Endometrial microvascular endothelial cells (primary cell): ENCODE measurements around the gene CCSER1. TPM values are rescaled to one million over a fixed set of nuclear protein-coding genes. Genes with fewer than 3 reads are reported as not detected.
"Not testable (repeated sequence)": the region's sequence is repeated elsewhere in the genome, so short reads cannot be mapped to it uniquely, and the experiment has no call there.

Experiments
- in situ Hi-C: cut with HindIII; loops from 2 replicates; pipeline ENCODE4 v1.10.0; 2017; ENCODE audit warnings: low sequenced_read_pairs, low pct_unique_long_range_greater_than_20kb; ENCODE audit errors: inconsistent ontology term
- total RNA-seq: library from RNA; depleted of rRNA; stranded (reverse); fragments of >200 nt; gene quantifications from one replicate; pipeline ENCODE4 v1.2.3, GENCODE V29; 2015; ENCODE audit errors: inconsistent ontology term

Gene CCSER1
- total RNA-seq, 1 donor from 2014 or later, result 2.0 TPM

- in situ Hi-C loops, result no loop called here
Measured at GRCh38 chr4:91592125-91592524, 1464.9 kb downstream of the CCSER1 start.

DNA sequence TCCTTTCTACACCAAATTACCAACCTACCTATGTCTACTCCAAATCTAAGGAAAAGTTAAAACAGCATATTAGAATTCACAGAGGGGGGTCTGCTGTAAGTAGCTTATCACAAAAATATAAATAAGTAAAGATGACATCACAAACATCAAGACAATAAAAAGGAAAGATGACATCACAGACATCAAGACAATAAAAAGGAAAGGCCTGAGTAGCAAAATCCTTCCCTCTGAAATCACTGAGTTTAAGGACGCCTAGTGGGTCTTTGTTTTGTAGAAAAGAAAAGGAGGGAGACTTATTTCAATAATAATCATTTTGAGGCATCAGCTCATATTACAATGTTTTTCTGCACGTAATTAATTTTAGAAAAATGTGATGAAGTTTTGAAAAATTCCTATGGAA lies 1469.5 kb downstream of the CCSER1 start:
- in situ Hi-C loops, result no loop called here

DNA sequence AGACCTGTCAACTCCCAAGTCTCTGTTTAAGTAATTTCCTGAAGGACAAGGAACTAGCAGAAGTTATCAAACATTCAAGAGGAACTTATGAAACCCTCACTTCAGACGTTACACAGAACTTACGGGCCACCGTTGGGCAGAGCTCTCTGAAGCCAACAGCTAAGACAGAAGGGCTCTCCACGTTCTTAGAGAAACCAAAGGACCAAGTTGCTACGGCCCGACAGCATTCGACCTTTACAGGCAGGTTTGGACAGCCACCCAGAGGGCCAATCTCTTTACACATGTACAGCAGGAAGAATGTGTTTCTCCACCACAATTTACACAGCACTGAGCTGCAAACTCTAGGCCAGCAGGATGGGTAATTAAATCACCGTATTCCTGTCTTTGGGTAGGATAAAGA lies 1471.5 kb downstream of the CCSER1 start:
- in situ Hi-C loops, result no loop called here

DNA sequence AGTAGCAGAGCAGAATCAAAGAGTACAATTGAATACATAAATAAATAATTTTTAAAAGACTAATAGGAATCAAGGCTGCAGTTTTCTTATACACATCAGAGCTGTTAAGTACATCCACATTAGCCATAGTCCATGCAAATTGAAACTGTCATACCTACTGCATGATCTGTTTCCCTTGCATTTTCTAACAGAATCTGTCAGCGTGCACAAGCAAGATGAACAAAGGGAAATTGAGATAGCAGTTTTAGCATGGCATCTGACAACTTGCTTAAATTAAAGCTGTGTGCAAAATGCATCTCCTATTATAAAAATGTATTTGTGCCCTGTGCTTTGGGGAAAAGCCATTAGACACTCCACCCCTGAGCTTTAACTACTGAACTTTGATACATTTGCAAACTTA lies 1473.1 kb downstream of the CCSER1 start:
- in situ Hi-C loops, result no loop called here

GRCh38 chr4:91601401-91601800 lies 1474.2 kb downstream of the CCSER1 start:
- in situ Hi-C loops, result no loop called here

DNA sequence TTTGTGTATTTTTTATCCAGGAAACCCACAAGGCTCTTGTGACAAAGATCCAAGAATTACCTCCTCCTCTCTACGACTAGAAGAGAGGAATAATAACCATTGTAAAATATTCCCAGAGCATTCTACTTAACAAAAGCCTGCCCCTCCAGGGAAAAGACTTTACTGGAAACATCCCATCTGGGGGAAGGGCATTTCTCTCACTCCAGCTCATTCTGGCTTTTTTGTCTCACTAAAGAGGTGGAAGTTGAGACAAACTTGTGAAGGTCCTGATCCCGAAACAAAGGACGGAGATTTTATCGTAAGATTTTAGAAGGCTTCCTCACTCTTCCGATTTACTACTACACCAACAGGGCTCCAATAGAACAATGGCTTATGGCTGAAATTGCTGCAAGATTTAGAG lies 1484.6 kb downstream of the CCSER1 start:
- in situ Hi-C loops, result no loop called here

GRCh38 chr4:91620952-91621351 lies 1493.8 kb downstream of the CCSER1 start:
- in situ Hi-C loops, result no loop called here

GRCh38 chr4:91621446-91621845 lies 1494.3 kb downstream of the CCSER1 start:
- in situ Hi-C loops, result no loop called here

GRCh38 chr4:91622925-91623602 lies 1495.9 kb downstream of the CCSER1 start:
- in situ Hi-C loops, result no loop called here

GRCh38 chr4:91623603-91623967 lies 1496.4 kb downstream of the CCSER1 start:
- in situ Hi-C loops, result not testable (repeated sequence)

- in situ Hi-C loops, result no loop called here
Measured at GRCh38 chr4:91630054-91630453, 1502.9 kb downstream of the CCSER1 start.

GRCh38 chr4:91630764-91631163 lies 1503.6 kb downstream of the CCSER1 start:
- in situ Hi-C loops, result no loop called here

DNA sequence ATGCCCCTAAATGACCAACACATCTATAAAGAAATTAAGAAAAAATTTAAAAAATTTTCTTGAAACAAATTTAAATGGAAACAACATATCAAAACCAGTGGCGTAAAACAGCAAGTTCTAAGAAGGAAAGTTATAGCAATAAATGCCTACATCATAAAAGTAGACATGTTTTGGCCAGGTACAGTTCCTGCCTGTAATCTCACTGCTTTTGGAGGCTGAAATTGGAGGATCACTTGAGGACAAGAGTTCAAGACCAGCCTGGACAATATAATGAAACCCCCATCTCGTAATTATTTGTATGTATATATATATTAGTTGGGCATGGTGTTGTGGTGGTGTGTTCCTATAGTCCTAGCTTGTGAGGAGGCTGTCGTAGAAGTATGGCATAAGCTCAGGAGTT lies 1504.1 kb downstream of the CCSER1 start:
- in situ Hi-C loops, result no loop called here

DNA sequence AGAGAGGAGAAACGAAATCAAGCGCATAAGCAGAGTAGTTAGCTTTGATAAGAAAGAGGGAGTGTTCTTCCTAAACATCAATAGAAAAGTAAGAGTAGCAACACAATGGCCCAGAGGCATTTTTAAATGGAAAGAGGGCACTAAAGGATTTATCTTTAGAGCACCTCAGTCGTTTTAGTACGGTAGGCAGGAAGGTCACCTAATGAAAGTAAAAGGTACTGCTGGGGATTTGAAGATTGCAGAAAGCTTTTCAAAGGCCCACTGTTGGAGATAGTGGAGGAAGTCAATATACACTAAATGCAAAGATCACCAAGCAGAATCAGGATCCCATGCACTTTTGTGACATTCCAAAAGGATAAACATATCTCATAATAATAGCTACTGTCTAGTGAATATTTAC lies 1508.9 kb downstream of the CCSER1 start:
- in situ Hi-C loops, result no loop called here

Other genes starting within 250 kb of the CCSER1 start
- 172 TPM for gene MMRN1, start 232.5 kb upstream of the CCSER1 start, total RNA-seq